IMR-90 (cell line): Measurements from ENCODE around the gene SFT2D3. TPM values are rescaled to one million over a fixed set of nuclear protein-coding genes. Genes with fewer than 3 reads are reported as not detected.

ENCODE experiments used
- ATAC-seq: fragments of 200-7000 bp; cut with Tn5 transposase; 2 replicates; pipeline ENCODE4 v1.9.1; 2020; ENCODE audit warnings: low read depth, mild to moderate bottlenecking, moderate library complexity
- BruUV-seq: library from RNA; stranded (reverse); fragments of 400-500 nt; replicated peaks from 2 replicates; lab custom pipeline; 2021; lab: Mats Ljungman, UMichigan
- CTCF ChIA-PET: fragments of 300-600 bp; formaldehyde crosslinking; extraction: SDS; loops from one replicate; lab custom pipeline; 2021; ENCODE audit warnings: antibody characterized with exemption; lab: Yijun Ruan, JAX
- POLR2A ChIA-PET: fragments of 300-600 bp; sonication (Branson Sonifier 250); formaldehyde crosslinking; loops from one replicate; lab custom pipeline; 2022; ENCODE audit warnings: antibody characterized with exemption; ENCODE audit not compliant: unreplicated experiment; lab: Charles Lee
- DNase-seq: peaks from one replicate; pipeline ENCODE4 v3.0.0; 2013
- H2AFZ ChIP-seq: replicated peaks from 2 replicates; pipeline ENCODE3; 2013; ENCODE audit warnings: low read length, mild to moderate bottlenecking; ENCODE audit not compliant: poor library complexity
- H2AK5ac ChIP-seq: 2 replicates; pipeline ENCODE4 v1.6.1; 2013; ENCODE audit warnings: low read depth, low read length, inconsistent platforms
- H2AK9ac ChIP-seq: replicated peaks from 2 replicates; pipeline ENCODE3; 2013; ENCODE audit warnings: mild to moderate bottlenecking, low read depth, low read length, moderate library complexity; ENCODE audit not compliant: poor library complexity
- H2BK120ac ChIP-seq: 2 replicates; pipeline ENCODE4 v1.6.1; 2013; ENCODE audit warnings: low read depth, low read length, inconsistent platforms
- H2BK15ac ChIP-seq: 3 replicates; pipeline ENCODE4 v1.6.1; 2013; ENCODE audit warnings: low read depth, low read length, inconsistent platforms
- H2BK20ac ChIP-seq: 2 replicates; pipeline ENCODE4 v1.6.1; 2013; ENCODE audit warnings: low read depth, mild to moderate bottlenecking, inconsistent platforms, low read length, moderate library complexity
- H2BK5ac ChIP-seq: 2 replicates; pipeline ENCODE4 v1.6.1; 2013; ENCODE audit warnings: mild to moderate bottlenecking, low read depth, low read length, inconsistent platforms; ENCODE audit not compliant: poor library complexity, severe bottlenecking
- H3K14ac ChIP-seq: replicated peaks from 2 replicates; pipeline ENCODE4 v1.6.1; 2013; ENCODE audit warnings: low read depth, low read length, inconsistent platforms
- H3K18ac ChIP-seq: 2 replicates; pipeline ENCODE4 v1.6.1; 2013; ENCODE audit warnings: low read depth, low read length, control low read depth
- H3K23ac ChIP-seq: 2 replicates; pipeline ENCODE4 v1.6.1; 2013; ENCODE audit warnings: low read depth, low read length, inconsistent platforms
- H3K27ac ChIP-seq: 2 replicates; pipeline ENCODE4 v1.5.1; 2013; ENCODE audit warnings: mild to moderate bottlenecking, control low read depth, low read length; ENCODE audit not compliant: insufficient read depth
- H3K27me3 ChIP-seq: 2 replicates; pipeline ENCODE4 v1.6.1; 2013; ENCODE audit warnings: low read length; ENCODE audit not compliant: control insufficient read depth, insufficient read depth
- H3K36me3 ChIP-seq: 2 replicates; pipeline ENCODE4 v1.6.1; 2013; ENCODE audit warnings: low read length, mixed read lengths; ENCODE audit not compliant: control insufficient read depth, insufficient read depth
- H3K4ac ChIP-seq: 2 replicates; pipeline ENCODE4 v1.6.1; 2013; ENCODE audit warnings: low read depth, low read length, inconsistent platforms
- H3K4me1 ChIP-seq: 2 replicates; pipeline ENCODE4 v1.6.1; 2013; ENCODE audit warnings: low read length, mixed read lengths; ENCODE audit not compliant: control insufficient read depth, insufficient read depth
- H3K4me2 ChIP-seq: 2 replicates; pipeline ENCODE4 v1.6.1; 2013; ENCODE audit warnings: low read depth, mild to moderate bottlenecking, control low read depth, low read length, moderate library complexity
- H3K4me3 ChIP-seq: 2 replicates; pipeline ENCODE4 v1.5.1; 2013; ENCODE audit warnings: low read depth, mild to moderate bottlenecking, control low read depth, low read length, moderate library complexity; ENCODE audit not compliant: insufficient read depth
- H3K56ac ChIP-seq: 2 replicates; pipeline ENCODE4 v1.6.1; 2013; ENCODE audit warnings: low read length, inconsistent platforms; ENCODE audit not compliant: insufficient read depth; ENCODE audit errors: extremely low read depth
- H3K79me1 ChIP-seq, 2 experiments: 2 replicates each; pipeline ENCODE4 v1.6.1; 2013; ENCODE audit warnings: low read length in 2 of 2, inconsistent platforms in 1 of 2, low read depth in 1 of 2
- H3K9ac ChIP-seq: 2 replicates; pipeline ENCODE4 v1.6.1; 2013; ENCODE audit warnings: low read depth, low read length, control low read depth
- H3K9me1 ChIP-seq: 2 replicates; pipeline ENCODE4 v1.6.1; 2013; ENCODE audit warnings: low read length, inconsistent platforms; ENCODE audit not compliant: insufficient read depth
- H3K9me3 ChIP-seq: 2 replicates; pipeline ENCODE4 v1.6.1; 2013; ENCODE audit warnings: low read length; ENCODE audit not compliant: control insufficient read depth, insufficient read depth
- H4K20me1 ChIP-seq: 2 replicates; pipeline ENCODE4 v1.6.1; 2013; ENCODE audit warnings: low read length, inconsistent platforms; ENCODE audit not compliant: insufficient read depth
- H4K5ac ChIP-seq: 2 replicates; pipeline ENCODE4 v1.6.1; 2013; ENCODE audit warnings: mild to moderate bottlenecking, low read depth, low read length, control low read depth
- H4K8ac ChIP-seq, 2 experiments: 2 replicates each; pipeline ENCODE4 v1.6.1; 2013; ENCODE audit warnings: low read depth in 2 of 2, low read length in 2 of 2, control low read depth in 1 of 2, inconsistent platforms in 1 of 2
- H4K91ac ChIP-seq: 2 replicates; pipeline ENCODE4 v1.6.1; 2013; ENCODE audit warnings: low read depth, low read length, inconsistent platforms; ENCODE audit not compliant: insufficient read depth
- CHD1 ChIP-seq: IDR thresholded peaks from 2 replicates; pipeline ENCODE4 v1.6.1; 2012; ENCODE audit warnings: low read depth, low read length, improper control_type of control experiment
- ELK1 ChIP-seq: fragments of 150-350 bp; IDR thresholded peaks from 2 replicates; pipeline ENCODE4 v1.6.1; 2016; ENCODE audit warnings: low read depth, mild to moderate bottlenecking, low read length, moderate library complexity, borderline replicate concordance
- FOS ChIP-seq: fragments of 150-350 bp; IDR thresholded peaks from 2 replicates; pipeline ENCODE4 v1.6.1; 2016; ENCODE audit warnings: low read depth, low read length
- MXI1 ChIP-seq: IDR thresholded peaks from 2 replicates; pipeline ENCODE4 v1.6.1; 2012; ENCODE audit warnings: low read depth, mild to moderate bottlenecking, low read length, moderate library complexity, borderline replicate concordance
- NFE2L2 ChIP-seq: fragments of 150-350 bp; IDR thresholded peaks from 2 replicates; pipeline ENCODE4 v1.6.1; 2016; ENCODE audit warnings: low read depth, mild to moderate bottlenecking, low read length
- RAD21 ChIP-seq: IDR thresholded peaks from 2 replicates; pipeline ENCODE4 v1.6.1; 2012; ENCODE audit warnings: low read length, improper control_type of control experiment
- RFX5 ChIP-seq: IDR thresholded peaks from 2 replicates; pipeline ENCODE4 v1.8.0; 2012; ENCODE audit warnings: low read depth, mild to moderate bottlenecking, low read length, moderate library complexity
- SMC3 ChIP-seq: fragments of 150-350 bp; IDR thresholded peaks from 2 replicates; pipeline ENCODE4 v1.6.1; 2016; ENCODE audit warnings: low read depth, mild to moderate bottlenecking, antibody characterized with exemption, low read length, moderate library complexity
- USF2 ChIP-seq: fragments of 150-350 bp; IDR thresholded peaks from 2 replicates; pipeline ENCODE4 v1.6.1; 2017; ENCODE audit warnings: mild to moderate bottlenecking, antibody characterized with exemption, low read length, low read depth
- WGBS, 2 experiments: methylation state at CpG; one replicate each; pipeline versions ENCODE4 v1.1.5 to v1.1.7; 2013; ENCODE audit warnings: missing lambda C conversion rate in 2 of 2; ENCODE audit not compliant: insufficient read length in 1 of 2; ENCODE audit errors: extremely low coverage in 2 of 2; 5-methylcytosine and 5-hydroxymethylcytosine counted together
- dilution Hi-C: fragments of 300-500 bp; cut with HindIII; formaldehyde crosslinking; loops from one replicate; pipeline ENCODE4 v1.14.3; 2018; ENCODE audit warnings: low sequenced_read_pairs; ENCODE audit not compliant: unreplicated experiment
- in situ Hi-C: fragments of 300-500 bp; cut with MboI; formaldehyde crosslinking; loops from 3 replicates; pipeline ENCODE4 v1.14.3; 2019; ENCODE audit warnings: low sequenced_read_pairs, inconsistent platforms, mixed read lengths
- intact Hi-C: fragments of 100-400 bp; cut with micrococcal nuclease; formaldehyde crosslinking; loops from 2 replicates; pipeline ENCODE4 v1.10.0; 2022
- polyA plus RNA-seq, 3 experiments: library from polyadenylated mRNA; depleted of rRNA; stranded (reverse); fragments of >200 nt; gene quantifications; 2 replicates each; pipeline ENCODE4 v1.2.3, GENCODE V29; 2012; ENCODE audit warnings: low replicate concordance in 1 of 3
- total RNA-seq: library from RNA; depleted of rRNA; stranded (reverse); fragments of >200 nt; gene quantifications from 2 replicates; pipeline ENCODE4 v1.2.3, GENCODE V29; 2012

SFT2D3 gene
- total and polyA plus RNA-seq, 2 of the 4 experiments (the other 2 are of a cell fraction), result 2.5 to 3.1 TPM

- DNase-seq (no peak), ATAC-seq (no peak)
- intact Hi-C loops (no loop called here), dilution Hi-C loops (no loop called here), in situ Hi-C loops (no loop called here)
- peaks cover 6 to 25% of the 10 kb centered on the region in 2 experiments for H3K79me1 ChIP-seq
- no peak overlapping the region for H2AK9ac ChIP-seq
- H4K91ac ChIP-seq, result no peak overlapping the region
- H3K4me2 ChIP-seq, result no peak overlapping the region
- no peak overlapping the region for H3K27ac ChIP-seq
- no peak overlapping the region for H3K4me3 ChIP-seq
- POLR2A ChIA-PET, result no interaction called here
- H3K9me3 ChIP-seq, result no peaks in the 10 kb centered on the region
- no peak for TF ChIP-seq SMC3
- TF ChIP-seq ELK1, result no peak
- TF ChIP-seq CHD1, result no peak
- TF ChIP-seq FOS, result no peak
- no peak for TF ChIP-seq RFX5
- TF ChIP-seq NFE2L2, result no peak
- no peak for TF ChIP-seq USF2
- no peak for TF ChIP-seq MXI1
- no peak for TF ChIP-seq RAD21
- H3K56ac ChIP-seq, result no peak overlapping the region
- no peak overlapping the region for H2BK15ac ChIP-seq
- no peak overlapping the region for H2BK120ac ChIP-seq
- CTCF ChIA-PET, result no interaction called here
- H2BK5ac ChIP-seq, result no peak overlapping the region
- no peaks in the 10 kb centered on the region for H3K27me3 ChIP-seq
- no peak overlapping the region for H3K9ac ChIP-seq
- 0 out of 2 replicates have a peak, but pooled peaks cover 5% of the 10 kb centered on the region for H3K9me1 ChIP-seq
- H3K36me3 ChIP-seq, result peaks cover 18% of the 10 kb centered on the region
- H3K18ac ChIP-seq, result no peak overlapping the region
- no peaks in the 10 kb centered on the region; the same call in 1 of the 2 replicates for H3K4me1 ChIP-seq
- no peak overlapping the region for H3K23ac ChIP-seq
- no peak overlapping the region for H2BK20ac ChIP-seq
- no peak overlapping the region for H2AK5ac ChIP-seq
- H4K20me1 ChIP-seq, result peaks cover 30% of the 10 kb centered on the region
- H4K5ac ChIP-seq, result no peak overlapping the region
- no peak overlapping the region for H4K8ac ChIP-seq
- no peak overlapping the region for H2AFZ ChIP-seq
- 88% methylated on average over 16 of the region's 24 CpGs; no CpG with 5 or more reads in 1 of the 2 experiments for WGBS, 2 experiments
- BruUV-seq, result no TSS peak
- H3K4ac ChIP-seq, result no peak overlapping the region
- no peak overlapping the region for H3K14ac ChIP-seq
These were observed 47.0 kb upstream of the SFT2D3 start for GRCh38 chr2:127654084-127654837.
